Endothelial cell of umbilical vein (primary cell): Measurements from ENCODE around the gene P3H1. TPM values are rescaled to one million over a fixed set of nuclear protein-coding genes. Genes with fewer than 3 reads are reported as not detected.

ENCODE experiments used
- BruUV-seq: library from RNA; stranded (reverse); fragments of 400-500 nt; replicated peaks from 2 replicates; lab custom pipeline; 2021; lab: Mats Ljungman, UMichigan
- CTCF ChIA-PET: fragments of 300-600, 350-600 bp; sonication (Branson Sonifier 250); formaldehyde crosslinking; loops from one replicate; lab custom pipeline; 2021; ENCODE audit warnings: antibody characterized with exemption, inconsistent platforms; lab: Charles Lee
- POLR2A ChIA-PET: fragments of 300-600, 350-600 bp; sonication (Branson Sonifier 250); formaldehyde crosslinking; loops from one replicate; lab custom pipeline; 2021; ENCODE audit warnings: antibody characterized with exemption, inconsistent platforms; lab: Charles Lee
- DNase-seq: peaks from one replicate; pipeline ENCODE4 v3.0.0-alpha.2; 2011; ENCODE audit warnings: low read depth, low spot score
- FAIRE-seq: peaks from 2 replicates; lab custom pipeline; 2011; peaks lifted over from hg19 to GRCh38; lab: Jason Lieb, UNC
- H2AFZ ChIP-seq: 2 replicates; pipeline ENCODE4 v1.6.0; 2012; ENCODE audit warnings: low read depth, low read length, control low read depth, inconsistent platforms
- H3K27ac ChIP-seq: 2 replicates; pipeline ENCODE4 v1.5.1; 2011; ENCODE audit warnings: low read depth, mild to moderate bottlenecking, control low read depth, low read length, moderate library complexity; ENCODE audit not compliant: insufficient read depth
- H3K27me3 ChIP-seq, 2 experiments: 2 replicates each; pipeline versions ENCODE4 v1.6.0 to v1.6.1; 2011; ENCODE audit warnings: low read length in 2 of 2, mixed read lengths in 1 of 2; ENCODE audit not compliant: control insufficient read depth in 2 of 2, insufficient read depth in 2 of 2
- H3K36me3 ChIP-seq, 2 experiments: 2 replicates in 1 of 2; 3 replicates in 1 of 2; pipeline ENCODE4 v1.5.1; 2011; ENCODE audit warnings: low read length in 2 of 2, mild to moderate bottlenecking in 1 of 2, moderate library complexity in 1 of 2; ENCODE audit not compliant: control insufficient read depth in 2 of 2, insufficient read depth in 2 of 2; ENCODE audit errors: extremely low read depth in 1 of 2
- H3K4me1 ChIP-seq: 3 replicates; pipeline ENCODE4 v1.5.1; 2011; ENCODE audit warnings: mild to moderate bottlenecking, low read length; ENCODE audit not compliant: control insufficient read depth, insufficient read depth; ENCODE audit errors: extremely low read depth
- H3K4me2 ChIP-seq: 2 replicates; pipeline ENCODE4 v1.6.1; 2011; ENCODE audit warnings: low read length, control low read depth, mixed read lengths; ENCODE audit not compliant: insufficient read depth
- H3K4me3 ChIP-seq, 3 experiments: fragments of 200-600 bp in 1 of 3; sonication (generic), shearing (Covaris generic) in 1 of 3; replicated peaks in 1 of 3; 2 replicates each; pipeline ENCODE4 v1.5.1; 2011 to 2016; ENCODE audit warnings: control low read depth in 3 of 3, low read length in 3 of 3, mild to moderate bottlenecking in 2 of 3, inconsistent platforms in 1 of 3, low read depth in 1 of 3, moderate library complexity in 1 of 3; ENCODE audit not compliant: insufficient read depth in 1 of 3
- H3K79me2 ChIP-seq: 2 replicates; pipeline ENCODE4 v1.6.0; 2012; ENCODE audit warnings: low read length, inconsistent platforms; ENCODE audit not compliant: control insufficient read depth, insufficient read depth
- H3K9ac ChIP-seq: replicated peaks from 2 replicates; pipeline ENCODE3; 2011; ENCODE audit warnings: low read length, control low read depth; ENCODE audit not compliant: insufficient read depth; ENCODE audit errors: extremely low read depth
- H3K9me1 ChIP-seq: replicated peaks from 3 replicates; pipeline ENCODE4 v1.6.0; 2011; ENCODE audit warnings: mild to moderate bottlenecking, low read length; ENCODE audit not compliant: control insufficient read depth, insufficient read depth; ENCODE audit errors: extremely low read depth
- H3K9me3 ChIP-seq: replicated peaks from 2 replicates; pipeline ENCODE4 v1.5.1; 2012; ENCODE audit warnings: low read length, inconsistent platforms; ENCODE audit not compliant: control insufficient read depth, insufficient read depth
- H4K20me1 ChIP-seq: replicated peaks from 2 replicates; pipeline ENCODE3; 2011; ENCODE audit warnings: mild to moderate bottlenecking, low read length; ENCODE audit not compliant: control insufficient read depth, insufficient read depth; ENCODE audit errors: extremely low read depth
- EZH2 ChIP-seq: IDR thresholded peaks from 2 replicates; pipeline ENCODE4 v1.6.1; 2012; ENCODE audit warnings: borderline replicate concordance, low read depth, mild to moderate bottlenecking, moderate library complexity, low read length, inconsistent platforms; ENCODE audit not compliant: severe bottlenecking
- FOS ChIP-seq: IDR thresholded peaks from 2 replicates; pipeline ENCODE4 v1.6.1; 2011; ENCODE audit warnings: mild to moderate bottlenecking, low read length, moderate library complexity, borderline replicate concordance; ENCODE audit not compliant: insufficient read depth
- GATA2 ChIP-seq: IDR thresholded peaks from 2 replicates; pipeline ENCODE4 v1.7.0; 2011; ENCODE audit warnings: low read depth, mild to moderate bottlenecking, moderate library complexity, mixed read lengths, low read length; ENCODE audit not compliant: insufficient read length, insufficient read depth
- JUN ChIP-seq: IDR thresholded peaks from 2 replicates; pipeline ENCODE4 v1.6.1; 2011; ENCODE audit warnings: borderline replicate concordance, low read depth; ENCODE audit not compliant: insufficient read length, insufficient read depth
- MYC ChIP-seq: IDR thresholded peaks from one replicate; pipeline ENCODE4 v1.6.1; 2011; ENCODE audit warnings: mild to moderate bottlenecking, low read depth, low read length
- POLR2A ChIP-seq: IDR thresholded peaks from 2 replicates; pipeline ENCODE4 v1.6.1; 2012; ENCODE audit warnings: low read depth, mild to moderate bottlenecking, control low read depth, low read length
- POLR2AphosphoS5 ChIP-seq: IDR thresholded peaks from 2 replicates; pipeline ENCODE4 v1.6.1; 2012; ENCODE audit warnings: low read depth, mild to moderate bottlenecking, control low read depth, low read length, moderate library complexity; ENCODE audit not compliant: insufficient read depth
- dilution Hi-C: fragments of 300-500 bp; cut with MboI; formaldehyde crosslinking; loops from one replicate; pipeline ENCODE4 v1.15.0; 2019; ENCODE audit warnings: low sequenced_read_pairs; ENCODE audit not compliant: extremely low pct_ligation_motif_present
- intact Hi-C: fragments of 100-400 bp; cut with micrococcal nuclease; formaldehyde crosslinking; loops from one replicate; pipeline ENCODE4 v1.10.0; 2022
- polyA plus RNA-seq, 4 experiments: library from polyadenylated mRNA; depleted of rRNA in 3 of 4; stranded (reverse) in 3 of 4; unstranded in 1 of 4; fragments of >200 nt; gene quantifications; 2 replicates each; pipeline versions ENCODE4 v1.2.1 to v1.2.3, GENCODE V29; 2011 to 2012; ENCODE audit warnings: missing spikeins in 1 of 4
- total RNA-seq: library from RNA; stranded (reverse); gene quantifications from 2 replicates; pipeline ENCODE4 v1.2.3, GENCODE V29; 2021
- TF ChIP-seq, protein P1 (sequence below), 2 donors: IDR thresholded peaks; 1 replicate in 1 of 2; 2 replicates in 1 of 2; pipeline ENCODE4 v1.5.1; 2011; ENCODE audit warnings: low read length in 2 of 2, mild to moderate bottlenecking in 2 of 2, moderate library complexity in 2 of 2, control low read depth in 1 of 2, inconsistent platforms in 1 of 2, low read depth in 1 of 2; ENCODE audit not compliant: insufficient read depth in 1 of 2; ENCODE audit errors: extremely low read depth in 1 of 2
- TF ChIP-seq, protein P2 (sequence below): IDR thresholded peaks from 2 replicates; pipeline ENCODE4 v1.6.1; 2011; ENCODE audit not compliant: insufficient read depth, insufficient read length

The P3H1 gene
- total and polyA plus RNA-seq, 2 donors (not counting 3 experiments of a cell fraction or from before 2014, with no cell fraction given), result 136 to 194 TPM

DNA sequence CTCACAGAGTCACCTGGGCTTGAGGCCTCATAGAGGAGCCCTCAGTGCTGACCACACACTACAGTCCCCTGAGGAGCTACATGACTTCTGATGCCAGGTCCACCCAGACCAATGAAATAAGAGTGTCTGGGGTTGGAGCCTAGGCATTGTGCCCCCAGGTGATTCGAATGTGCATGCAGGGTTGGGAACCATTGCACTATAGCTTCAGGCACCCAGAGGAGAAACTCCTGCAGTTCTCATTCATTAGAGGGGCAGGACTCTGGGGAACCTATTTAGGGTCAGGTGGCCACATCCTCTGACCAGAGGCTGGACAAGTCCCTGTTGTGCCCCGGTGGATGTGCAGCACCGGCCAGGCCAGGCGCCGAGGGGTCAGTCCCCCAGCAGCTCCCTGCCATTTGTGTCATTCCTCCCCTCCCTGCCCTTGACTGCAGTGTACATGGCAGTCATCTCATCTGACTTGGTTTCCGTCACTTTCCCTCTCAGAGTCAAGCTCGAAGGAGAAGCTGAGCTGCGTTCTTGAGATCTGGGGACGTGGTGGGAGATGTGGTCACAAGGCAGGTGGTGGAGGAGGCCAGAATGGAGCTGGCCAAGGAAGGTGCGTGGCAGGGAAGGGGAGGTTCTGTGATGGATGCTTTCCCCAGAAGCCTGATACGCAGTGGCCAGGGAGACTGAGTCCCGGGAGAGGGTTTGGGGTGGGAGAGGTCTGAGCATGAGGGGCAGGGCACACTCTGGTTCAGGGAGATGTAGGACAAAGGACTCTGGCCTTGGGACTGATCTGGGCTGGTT is 33.2 kb downstream of the P3H1 start:
- DNase-seq (no peak), FAIRE-seq (no peak)
- Histone ChIP-seq H3K9me3 (no peaks in the 10 kb centered on the region), H3K9ac (no peak overlapping the region), H3K27ac (no peak overlapping the region), H4K20me1 (no peaks in the 10 kb centered on the region), H3K9me1 (no peaks in the 10 kb centered on the region), H3K4me2 (no peak overlapping the region), H3K4me1 (no peaks in the 10 kb centered on the region), H2AFZ (no peak overlapping the region), H3K36me3 (no peaks in the 10 kb centered on the region), H3K27me3 (no peaks in the 10 kb centered on the region), H3K79me2 (no peaks in the 10 kb centered on the region), H3K4me3 (no peak overlapping the region)
- BruUV-seq, result no TSS peak
- CTCF ChIA-PET, result interaction anchor here (0.7 to 1.3 kb wide), 5 partner anchors 10 to 155 kb away, joined by 3 to 4 read pairs (median 3); no protein-coding TSS in a partner anchor
- dilution Hi-C loops, result no loop called here
- POLR2A ChIA-PET, result no interaction called here
- no peak for TF ChIP-seq FOS
- no peak for TF ChIP-seq GATA2
- no peak for TF ChIP-seq JUN
- TF ChIP-seq, protein P1, sequence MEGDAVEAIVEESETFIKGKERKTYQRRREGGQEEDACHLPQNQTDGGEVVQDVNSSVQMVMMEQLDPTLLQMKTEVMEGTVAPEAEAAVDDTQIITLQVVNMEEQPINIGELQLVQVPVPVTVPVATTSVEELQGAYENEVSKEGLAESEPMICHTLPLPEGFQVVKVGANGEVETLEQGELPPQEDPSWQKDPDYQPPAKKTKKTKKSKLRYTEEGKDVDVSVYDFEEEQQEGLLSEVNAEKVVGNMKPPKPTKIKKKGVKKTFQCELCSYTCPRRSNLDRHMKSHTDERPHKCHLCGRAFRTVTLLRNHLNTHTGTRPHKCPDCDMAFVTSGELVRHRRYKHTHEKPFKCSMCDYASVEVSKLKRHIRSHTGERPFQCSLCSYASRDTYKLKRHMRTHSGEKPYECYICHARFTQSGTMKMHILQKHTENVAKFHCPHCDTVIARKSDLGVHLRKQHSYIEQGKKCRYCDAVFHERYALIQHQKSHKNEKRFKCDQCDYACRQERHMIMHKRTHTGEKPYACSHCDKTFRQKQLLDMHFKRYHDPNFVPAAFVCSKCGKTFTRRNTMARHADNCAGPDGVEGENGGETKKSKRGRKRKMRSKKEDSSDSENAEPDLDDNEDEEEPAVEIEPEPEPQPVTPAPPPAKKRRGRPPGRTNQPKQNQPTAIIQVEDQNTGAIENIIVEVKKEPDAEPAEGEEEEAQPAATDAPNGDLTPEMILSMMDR (IDR thresholded peaks at IDR 0.05; ENCODE audit: extremely low read depth in 1 of 2, insufficient read depth in 1 of 2, low read depth in 1 of 2, low read length in 2 of 2), result no peak
- no peak for TF ChIP-seq MYC
- no peak for TF ChIP-seq POLR2AphosphoS5
- TF ChIP-seq, protein P2, sequence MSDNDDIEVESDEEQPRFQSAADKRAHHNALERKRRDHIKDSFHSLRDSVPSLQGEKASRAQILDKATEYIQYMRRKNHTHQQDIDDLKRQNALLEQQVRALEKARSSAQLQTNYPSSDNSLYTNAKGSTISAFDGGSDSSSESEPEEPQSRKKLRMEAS, result no peak
- no peak for TF ChIP-seq EZH2
- no peak for TF ChIP-seq POLR2A
- intact Hi-C loops, result no loop called here
